ENCODE results near the gene TMEM260.

Gene TMEM260

DNA sequence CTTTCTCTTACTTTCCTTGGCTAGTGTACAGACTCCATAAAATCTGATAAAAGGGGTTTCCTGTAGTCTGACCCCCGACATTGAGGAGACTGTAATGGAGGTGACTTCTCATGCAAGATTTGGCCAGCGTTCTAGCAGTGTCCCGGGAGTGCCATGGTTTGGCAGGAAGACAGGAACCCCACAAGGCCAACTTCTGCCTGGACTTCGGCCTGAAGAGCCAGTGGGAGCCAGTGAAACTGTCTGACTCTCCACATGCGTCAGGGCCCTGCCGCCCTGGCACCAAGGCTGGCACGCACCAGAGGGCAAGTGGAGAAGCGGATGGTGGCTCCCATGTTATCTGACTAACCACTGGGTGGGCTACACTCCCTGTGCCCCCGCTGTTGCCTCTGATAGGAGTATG is 70.5 kb downstream of the TMEM260 start:
- TF ChIP-seq, protein P1, sequence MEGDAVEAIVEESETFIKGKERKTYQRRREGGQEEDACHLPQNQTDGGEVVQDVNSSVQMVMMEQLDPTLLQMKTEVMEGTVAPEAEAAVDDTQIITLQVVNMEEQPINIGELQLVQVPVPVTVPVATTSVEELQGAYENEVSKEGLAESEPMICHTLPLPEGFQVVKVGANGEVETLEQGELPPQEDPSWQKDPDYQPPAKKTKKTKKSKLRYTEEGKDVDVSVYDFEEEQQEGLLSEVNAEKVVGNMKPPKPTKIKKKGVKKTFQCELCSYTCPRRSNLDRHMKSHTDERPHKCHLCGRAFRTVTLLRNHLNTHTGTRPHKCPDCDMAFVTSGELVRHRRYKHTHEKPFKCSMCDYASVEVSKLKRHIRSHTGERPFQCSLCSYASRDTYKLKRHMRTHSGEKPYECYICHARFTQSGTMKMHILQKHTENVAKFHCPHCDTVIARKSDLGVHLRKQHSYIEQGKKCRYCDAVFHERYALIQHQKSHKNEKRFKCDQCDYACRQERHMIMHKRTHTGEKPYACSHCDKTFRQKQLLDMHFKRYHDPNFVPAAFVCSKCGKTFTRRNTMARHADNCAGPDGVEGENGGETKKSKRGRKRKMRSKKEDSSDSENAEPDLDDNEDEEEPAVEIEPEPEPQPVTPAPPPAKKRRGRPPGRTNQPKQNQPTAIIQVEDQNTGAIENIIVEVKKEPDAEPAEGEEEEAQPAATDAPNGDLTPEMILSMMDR (IDR thresholded peaks at IDR 0.05; ENCODE audit: control insufficient read depth, extremely low read depth, insufficient read depth), result no peak
- no peak for DNase-seq (ENCODE audit: low read depth)
- no peak overlapping the region for H3K4me3 ChIP-seq (ENCODE audit: low read depth, low read length)

DNA sequence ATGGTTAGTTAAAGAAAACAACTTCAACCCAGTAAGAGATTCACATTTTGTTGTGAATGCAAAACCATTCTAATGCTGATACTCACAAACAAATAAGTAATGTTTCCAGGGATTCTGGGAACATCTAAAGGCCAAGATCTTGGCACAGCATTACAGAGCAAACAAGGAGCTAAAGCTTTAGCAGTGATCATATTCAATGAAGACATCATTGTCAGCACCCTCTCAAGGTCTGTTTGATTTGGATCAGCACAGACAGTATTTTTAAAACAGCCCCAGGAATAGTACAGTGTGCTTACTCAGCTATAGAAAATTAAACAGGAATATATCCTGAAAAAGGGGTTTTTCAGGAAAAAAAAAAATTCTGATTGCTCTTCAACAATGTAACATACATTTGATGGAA is 71.4 kb downstream of the TMEM260 start:
- DNase-seq (ENCODE audit: low read depth), result peak; percentile 56
- TF ChIP-seq, protein P1 (IDR thresholded peaks at IDR 0.05; ENCODE audit: control insufficient read depth, extremely low read depth, insufficient read depth), result no peak
- no peak overlapping the region for H3K4me3 ChIP-seq (ENCODE audit: low read depth, low read length)

DNA sequence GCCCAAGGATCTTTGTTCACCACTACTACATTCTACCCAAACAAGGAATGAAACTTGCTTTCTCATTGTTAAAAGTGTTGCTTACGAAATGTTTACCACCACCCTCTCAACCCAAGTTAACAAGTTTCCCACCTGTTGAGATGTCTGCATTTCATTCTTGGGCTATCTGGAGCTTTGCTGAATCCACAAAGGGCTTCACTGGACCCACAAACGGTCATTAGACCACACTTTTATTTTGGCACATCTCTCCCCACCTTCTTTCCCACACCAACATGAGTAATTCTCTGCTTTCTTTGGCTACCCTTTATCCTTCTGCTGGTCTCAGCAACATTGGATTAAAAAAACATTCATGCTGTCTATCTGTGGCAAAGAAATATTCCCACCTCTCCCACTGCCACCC is 78.0 kb downstream of the TMEM260 start:
- DNase-seq (ENCODE audit: low read depth), result no peak
- no peak overlapping the region for H3K4me3 ChIP-seq (ENCODE audit: low read depth, low read length)
- TF ChIP-seq, protein P1 (IDR thresholded peaks at IDR 0.05; ENCODE audit: control insufficient read depth, extremely low read depth, insufficient read depth), result no peak

DNA sequence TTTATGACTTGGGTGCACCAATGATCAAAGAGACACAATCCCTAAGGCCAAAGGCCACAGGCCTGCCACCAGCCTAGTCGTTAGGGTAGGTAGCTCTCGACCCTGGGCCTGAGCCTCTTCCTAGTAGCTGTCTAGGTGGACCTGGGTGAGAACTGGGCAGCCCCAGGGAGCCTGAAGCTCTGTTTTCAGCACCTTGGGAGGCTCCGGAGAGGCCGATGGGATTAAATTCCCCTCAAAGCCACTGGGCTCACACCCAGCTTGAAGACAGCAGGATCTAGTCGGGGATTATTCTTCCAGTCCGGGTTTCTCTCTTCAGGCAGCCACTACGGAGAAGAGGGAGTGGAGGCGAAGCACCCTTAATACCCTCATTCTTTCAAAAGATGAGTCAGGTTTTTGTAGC is 79.8 kb downstream of the TMEM260 start:
- TF ChIP-seq, protein P1 (IDR thresholded peaks at IDR 0.05; ENCODE audit: control insufficient read depth, extremely low read depth, insufficient read depth), result no peak
- H3K4me3 ChIP-seq (ENCODE audit: low read depth, low read length), result no peak overlapping the region
- no peak for DNase-seq (ENCODE audit: low read depth)

DNA sequence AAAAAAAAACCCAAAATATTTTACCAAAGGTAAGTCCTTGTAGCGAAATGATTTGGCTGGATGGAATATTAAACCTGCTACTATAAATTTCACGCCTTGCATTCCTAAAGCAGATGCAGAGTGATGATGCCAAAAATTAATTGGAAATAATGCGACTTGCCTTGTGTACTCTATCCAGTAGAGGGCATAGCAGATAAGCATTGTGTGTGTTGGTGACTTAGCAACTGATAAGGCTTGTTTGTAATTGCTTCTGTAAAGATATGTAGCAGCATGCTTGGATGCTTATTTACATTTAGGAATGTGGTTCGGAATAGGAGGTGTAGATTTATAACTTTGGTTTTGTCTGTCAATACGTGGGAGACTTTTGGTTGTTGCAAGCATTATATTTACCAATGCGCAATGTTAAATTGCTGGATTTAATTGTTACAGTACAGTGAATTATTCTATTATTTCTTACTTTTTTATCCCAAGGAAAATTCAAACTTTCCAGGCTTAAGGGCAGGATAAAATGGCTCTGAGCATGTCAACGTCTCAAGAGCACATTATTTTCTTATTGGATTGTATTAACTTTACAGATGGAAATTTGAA is 80.5 kb downstream of the TMEM260 start:
- TF ChIP-seq, protein P1 (IDR thresholded peaks at IDR 0.05; ENCODE audit: control insufficient read depth, extremely low read depth, insufficient read depth), result peak; percentile 90
- H3K4me3 ChIP-seq (ENCODE audit: low read depth, low read length), result no peak overlapping the region

DNA sequence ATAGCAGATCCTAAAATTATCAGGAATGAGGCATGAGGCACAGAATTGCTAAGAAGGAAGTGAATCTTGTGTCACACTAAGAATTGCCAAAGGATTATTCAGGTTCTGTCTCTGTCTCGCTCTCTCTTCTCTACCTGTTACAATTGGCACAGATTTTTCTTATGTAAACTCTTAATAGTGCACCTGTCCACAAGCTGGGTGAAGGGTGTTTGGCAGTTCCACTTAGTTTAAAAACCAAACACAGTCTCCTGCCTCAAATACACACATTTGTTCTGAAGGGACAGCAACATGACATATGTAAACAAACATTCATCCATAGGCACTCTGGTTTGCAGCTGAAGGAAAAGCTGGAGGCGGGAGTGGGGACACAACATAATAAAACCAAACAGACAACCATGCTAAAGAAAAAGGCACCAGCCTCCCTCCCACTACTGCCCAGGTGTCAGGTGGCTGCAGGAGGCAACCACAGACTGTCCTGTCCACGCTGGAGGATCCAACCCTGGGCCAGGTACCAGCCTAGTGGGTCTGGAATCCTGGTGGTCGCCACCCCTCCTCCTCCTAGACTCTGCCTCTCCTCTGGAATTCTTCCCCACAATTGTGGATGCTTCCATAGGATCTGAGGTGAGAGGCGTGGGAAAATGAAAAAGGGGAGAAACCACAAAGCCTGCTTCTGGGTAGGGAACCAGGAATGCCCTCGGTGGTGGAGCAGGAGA is 81.2 kb downstream of the TMEM260 start:
- no peak overlapping the region for H3K4me3 ChIP-seq (ENCODE audit: low read depth, low read length)
- TF ChIP-seq, protein P1 (IDR thresholded peaks at IDR 0.05; ENCODE audit: control insufficient read depth, extremely low read depth, insufficient read depth), result no peak
- peak; percentile 98 for DNase-seq (ENCODE audit: low read depth)

More for the DNA sequence above, 80.5 kb downstream of the TMEM260 start:
- peak; percentile 67 for DNase-seq (ENCODE audit: low read depth)

Data from LNCaP clone FGC (cell line).